Stimulated activated CD8-positive, alpha-beta memory T cell treated with anti-CD3 and anti-CD28 coated beads, Interleukin-4, amount 100 ng/mL, for 4 hours (primary cell): Measurements from ENCODE around the gene KHDC4.
A peak's percentile ranks its signal among the peaks of the same experiment; 100 is the strongest.
"Not testable (repeated sequence)": the region's sequence is repeated elsewhere in the genome, so short reads cannot be mapped to it uniquely, and the experiment has no call there.

Experiments
- DNase-seq, 2 donors: peaks; one replicate each; pipeline ENCODE4 v3.0.0-alpha.2; 2020; ENCODE audit warnings: low read depth in 2 of 2, low spot score in 1 of 2

The KHDC4 gene

GRCh38 chr1:155911156-155912055, 22.8 kb downstream of the KHDC4 start, which contains the start of gene RIT1:
TSS of gene RIT1 (minus strand) at chr1:155911349. CDS start at chr1:155910761, 588 bp downstream.
- peak; percentile 57 to 67 for DNase-seq

- DNase-seq, result no peak
Measured at GRCh38 chr1:155910621-155911121, 23.5 kb downstream of the KHDC4 start.

- DNase-seq, result no peak
Measured at GRCh38 chr1:155909894-155910293, 24.3 kb downstream of the KHDC4 start.

DNA sequence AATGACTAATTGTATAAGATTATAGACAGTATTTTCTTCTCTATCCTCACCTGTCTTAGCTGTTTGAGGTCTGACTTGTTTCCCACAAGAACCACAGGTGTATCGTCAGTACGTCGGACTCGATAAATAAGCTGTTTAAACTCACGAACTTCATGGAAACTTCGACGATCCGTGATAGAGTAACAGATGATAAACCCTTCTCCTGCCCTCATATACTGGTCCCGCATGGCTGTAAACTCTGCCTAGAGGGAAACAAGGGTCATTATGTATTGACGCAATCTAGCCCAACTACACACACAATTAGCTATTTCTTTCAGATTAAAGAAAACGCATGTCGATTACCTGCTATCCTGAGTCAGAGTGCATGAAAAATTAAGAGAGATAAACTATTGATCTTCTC, 30.0 kb downstream of the KHDC4 start:
- no peak for DNase-seq

GRCh38 chr1:155900161-155900560, 34.1 kb downstream of the KHDC4 start:
- DNase-seq, result no peak

- DNase-seq, result no peak
Measured at GRCh38 chr1:155899683-155900082, 34.5 kb downstream of the KHDC4 start.

- DNase-seq, result no peak
Measured at GRCh38 chr1:155898888-155899287, 35.3 kb downstream of the KHDC4 start.

DNA sequence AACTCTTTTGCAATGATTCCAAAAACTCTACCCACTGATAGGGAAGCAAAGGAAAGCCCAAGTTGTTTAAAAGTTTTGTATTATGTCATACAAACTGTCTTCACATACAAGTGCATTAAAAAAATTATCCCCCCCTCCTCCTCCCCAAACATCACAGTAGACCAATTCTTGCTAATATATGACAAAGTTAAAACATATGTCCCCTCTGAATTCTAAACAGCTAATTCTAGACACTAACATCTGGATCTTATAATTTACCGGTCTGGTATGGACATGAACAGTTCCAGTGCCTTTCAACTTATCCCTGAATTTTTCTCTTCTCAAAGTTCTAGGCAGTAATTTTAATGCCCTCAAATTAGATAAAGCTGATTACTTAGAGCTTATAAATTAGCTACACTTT, 36.5 kb downstream of the KHDC4 start:
- DNase-seq, result no peak

DNA sequence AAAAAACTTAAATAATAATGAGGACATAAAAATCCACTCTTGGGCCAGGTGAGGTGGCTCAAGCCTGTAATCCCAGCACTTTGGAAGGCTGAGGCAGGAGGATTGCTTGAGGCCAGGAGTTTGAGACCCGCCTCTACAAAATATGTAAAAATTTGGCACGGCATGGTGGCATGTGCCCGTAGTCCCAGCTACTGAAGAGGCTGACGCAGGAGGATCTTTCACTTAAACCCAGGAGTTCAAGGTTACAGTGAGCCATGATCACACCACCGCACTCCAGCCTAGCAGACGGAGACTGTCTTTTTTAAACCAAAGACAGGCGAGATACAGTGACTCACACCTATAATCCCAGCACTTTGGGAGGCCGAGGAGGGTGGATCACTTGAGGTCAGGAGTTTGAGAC, 37.7 kb downstream of the KHDC4 start:
- DNase-seq, result not testable (repeated sequence)

DNA sequence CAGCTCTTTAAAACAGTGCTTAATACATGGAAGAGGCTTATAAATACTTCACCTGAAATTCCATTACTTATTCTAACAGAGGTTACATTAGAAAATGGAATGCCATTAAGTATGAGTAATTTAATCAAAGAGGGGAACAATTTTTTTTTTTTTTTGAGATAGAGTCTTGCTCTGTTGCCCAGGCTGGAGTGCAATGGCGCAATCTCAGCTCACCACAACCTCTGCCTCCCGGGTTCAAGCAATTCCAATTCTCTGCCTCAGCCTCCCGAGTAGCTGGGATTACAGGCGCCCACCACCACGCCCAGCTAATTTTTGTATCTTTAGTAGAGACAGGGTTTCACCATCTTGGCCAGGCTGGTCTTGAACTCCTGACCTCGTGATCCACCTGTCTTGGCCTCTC, 38.6 kb downstream of the KHDC4 start:
- not testable (repeated sequence) for DNase-seq

- DNase-seq, result no peak
Measured at GRCh38 chr1:155893389-155894142, 40.6 kb downstream of the KHDC4 start.

GRCh38 chr1:155892796-155893195, 41.4 kb downstream of the KHDC4 start:
- DNase-seq, result no peak

GRCh38 chr1:155890251-155890650, 44.0 kb downstream of the KHDC4 start:
- no peak for DNase-seq

DNA sequence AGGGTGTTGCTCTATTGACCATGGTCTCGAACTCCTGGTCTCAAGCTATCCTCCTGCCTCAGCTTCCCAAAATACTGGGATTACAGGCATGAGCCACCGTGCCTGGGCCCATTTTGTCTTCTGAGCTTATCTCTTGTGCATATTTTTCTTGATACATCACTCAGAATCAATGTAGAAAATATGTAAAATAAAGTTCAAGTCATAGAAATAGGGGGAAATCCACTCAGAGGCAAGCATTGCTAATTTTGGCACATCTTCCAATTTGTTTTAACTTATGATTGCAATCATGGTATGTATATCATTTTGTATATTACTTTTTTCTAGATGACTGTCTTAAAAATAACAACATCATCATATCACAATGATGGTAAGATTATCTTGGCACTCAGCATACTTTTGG, 44.6 kb downstream of the KHDC4 start:
- DNase-seq, result no peak

DNA sequence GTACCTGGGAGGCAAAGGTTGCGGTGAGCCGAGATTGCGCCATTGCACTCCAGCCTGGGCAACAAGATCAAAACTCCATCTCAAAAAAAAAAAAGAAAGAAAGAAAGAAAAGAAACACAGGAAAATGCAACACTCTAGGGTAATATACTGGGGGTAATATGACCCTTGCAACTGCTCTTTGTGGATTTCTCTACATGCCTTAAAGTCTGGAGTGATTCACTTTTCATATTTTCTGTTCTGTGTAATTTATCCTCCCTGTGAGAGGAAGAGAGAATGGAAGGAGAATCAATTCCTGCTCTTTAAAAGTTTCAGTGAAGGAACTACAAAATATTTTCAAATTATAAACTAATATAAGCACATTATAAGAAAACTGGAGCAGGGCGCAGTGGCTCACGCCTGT, 45.7 kb downstream of the KHDC4 start:
- no peak for DNase-seq

- no peak for DNase-seq
Measured at GRCh38 chr1:155884982-155885381, 49.2 kb downstream of the KHDC4 start.

GRCh38 chr1:155884031-155884960, 49.9 kb downstream of the KHDC4 start:
- DNase-seq, result no peak

GRCh38 chr1:155882766-155883165, 51.4 kb downstream of the KHDC4 start:
- DNase-seq, result no peak

DNA sequence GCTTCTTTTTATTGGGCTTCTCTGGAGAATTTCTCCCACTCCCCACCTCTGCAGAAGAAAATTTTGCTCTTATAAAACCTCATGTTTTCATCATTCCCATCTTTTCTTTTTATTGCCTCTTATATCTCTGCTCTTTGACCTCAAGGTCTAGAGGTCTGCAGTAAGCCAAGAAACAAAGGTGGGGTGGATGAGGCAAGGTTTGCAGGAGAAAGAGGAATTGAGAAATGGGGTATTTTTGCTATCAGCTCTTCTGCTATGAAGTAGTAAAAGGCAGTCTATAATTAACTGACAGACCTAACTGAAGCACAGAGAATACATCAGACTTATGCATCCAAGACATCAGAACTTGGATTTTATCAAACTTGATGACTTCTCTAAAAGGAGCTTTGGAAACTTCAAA, 52.0 kb downstream of the KHDC4 start:
- DNase-seq, result no peak

DNA sequence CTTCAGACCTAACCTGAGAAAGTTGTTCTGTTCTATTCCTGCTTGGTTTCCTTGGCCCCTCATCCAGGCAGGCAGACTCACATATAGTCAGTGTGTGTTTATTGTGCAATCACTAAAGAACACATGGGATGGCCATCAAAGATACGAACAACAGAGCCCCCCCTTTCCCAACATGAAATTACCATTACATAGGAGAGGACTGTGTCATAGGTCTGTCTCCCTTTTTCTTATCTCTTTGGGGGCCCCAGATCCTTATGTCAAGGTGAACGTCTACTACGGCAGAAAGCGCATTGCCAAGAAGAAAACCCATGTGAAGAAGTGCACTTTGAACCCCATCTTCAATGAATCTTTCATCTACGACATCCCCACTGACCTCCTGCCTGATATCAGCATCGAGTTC, 53.3 kb downstream of the KHDC4 start:
- DNase-seq, result no peak

DNA sequence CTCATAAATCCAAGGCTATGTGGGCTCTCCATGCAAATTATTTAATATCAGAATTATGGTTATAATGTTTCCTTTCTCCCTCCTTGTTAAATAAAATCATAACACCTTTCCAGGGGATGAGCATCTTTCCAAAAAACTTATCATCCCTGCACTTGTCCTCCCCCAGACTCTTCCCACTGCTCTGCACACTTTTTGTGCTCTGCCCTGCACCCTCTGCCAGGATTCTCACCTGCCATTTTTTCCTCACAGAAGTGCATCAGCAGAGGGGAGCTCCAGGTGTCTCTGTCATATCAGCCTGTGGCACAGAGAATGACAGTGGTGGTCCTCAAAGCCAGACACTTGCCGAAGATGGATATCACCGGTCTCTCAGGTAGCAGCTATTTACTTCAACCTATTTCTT, 54.0 kb downstream of the KHDC4 start:
- no peak for DNase-seq
